H54 (cell line): ENCODE data around the gene HSD11B2.

Experiments used
- DNase-seq: peaks from one replicate; pipeline ENCODE4 v3.0.0; 2011; ENCODE audit warnings: low spot score, mixed read lengths; ENCODE audit not compliant: insufficient read length
- FAIRE-seq: peaks from 3 replicates; lab custom pipeline; 2011; peaks lifted over from hg19 to GRCh38; lab: Jason Lieb, UNC
- POLR2A ChIP-seq: IDR thresholded peaks from 2 replicates; pipeline ENCODE4 v1.6.1; 2011; ENCODE audit warnings: low read depth, mild to moderate bottlenecking, low read length

HSD11B2 gene

GRCh38 chr16:67429053-67429798 lies 1.7 kb upstream of the HSD11B2 start:
- DNase-seq, result no peak
- no peak for TF ChIP-seq POLR2A
- no peak for FAIRE-seq

DNA sequence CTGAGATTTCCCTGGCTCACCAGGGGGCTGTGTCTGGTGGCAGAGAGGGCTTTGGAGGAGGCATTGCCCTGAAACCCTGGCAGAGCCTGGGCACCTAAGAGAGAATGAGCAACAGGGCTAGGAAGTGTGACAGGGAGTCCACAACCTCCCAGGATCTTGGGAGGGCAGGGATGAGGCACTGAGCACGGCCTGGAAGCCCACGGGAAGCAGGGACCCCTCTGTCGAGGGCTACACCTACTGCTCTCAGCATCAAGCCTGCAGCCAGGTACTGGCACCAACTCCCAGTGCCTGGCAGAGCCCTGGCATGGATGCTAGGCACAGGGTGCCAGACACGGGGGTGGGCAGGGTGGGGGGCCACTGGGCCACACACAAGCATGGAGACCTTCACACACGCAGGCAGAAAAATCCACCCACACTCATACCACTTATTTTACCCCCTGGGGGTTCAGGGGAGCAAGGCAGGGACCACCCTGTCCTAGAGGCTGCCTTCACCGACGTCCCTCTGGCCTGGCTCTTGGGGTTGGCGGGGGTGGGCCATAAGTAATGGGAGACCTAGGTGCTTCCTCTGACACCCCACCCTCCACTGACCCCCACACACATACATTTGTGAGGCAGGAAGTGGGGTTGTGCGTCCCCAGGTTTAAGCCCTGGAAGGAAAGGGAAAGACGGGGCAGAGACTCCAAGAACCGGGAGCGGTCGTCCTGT lies 970 bp upstream of the HSD11B2 start:
- no peak for TF ChIP-seq POLR2A
- FAIRE-seq (no peak), DNase-seq (no peak)

- FAIRE-seq (no peak), DNase-seq (no peak)
- TF ChIP-seq POLR2A, result no peak
Measured at GRCh38 chr16:67430504-67430976, 381 bp upstream of the HSD11B2 start.

DNA sequence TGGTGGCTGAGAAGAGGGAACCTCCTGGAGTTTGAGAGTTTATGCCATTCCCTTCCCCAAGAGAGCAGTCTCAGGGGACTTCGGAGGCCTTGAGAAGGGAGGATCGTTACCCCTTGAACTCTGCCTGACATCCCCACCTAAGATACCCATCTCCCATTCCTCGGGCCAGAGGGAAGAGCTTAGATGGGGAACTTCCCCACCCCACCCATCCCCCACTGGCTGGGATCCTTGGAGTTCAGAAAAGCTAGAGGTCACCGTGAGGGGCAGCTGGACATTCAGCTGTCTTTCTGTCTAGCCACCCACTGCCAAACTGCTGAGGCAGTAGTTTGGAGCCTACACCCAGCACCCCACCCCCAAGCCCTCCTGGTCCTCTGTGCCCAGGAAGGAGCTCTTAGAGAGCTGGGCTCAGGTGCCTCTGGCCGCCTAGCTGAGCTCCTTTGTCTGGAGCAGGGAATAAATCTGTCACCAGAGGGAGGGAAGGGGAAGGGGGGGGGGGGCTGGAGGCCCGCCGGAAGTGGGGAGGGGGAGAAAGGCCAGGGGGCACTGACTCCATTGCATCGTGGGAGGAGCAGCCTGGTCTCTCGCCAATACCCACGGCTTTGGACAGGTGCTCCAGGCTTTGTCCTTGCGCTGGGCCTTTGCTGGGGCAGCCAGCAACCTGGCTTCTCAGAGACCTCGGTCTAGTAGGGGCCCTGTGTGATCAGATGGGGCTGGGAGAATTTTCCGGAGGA lies 1.0 kb downstream of the HSD11B2 start:
- FAIRE-seq (no peak), DNase-seq (no peak)
- TF ChIP-seq POLR2A, result no peak

DNA sequence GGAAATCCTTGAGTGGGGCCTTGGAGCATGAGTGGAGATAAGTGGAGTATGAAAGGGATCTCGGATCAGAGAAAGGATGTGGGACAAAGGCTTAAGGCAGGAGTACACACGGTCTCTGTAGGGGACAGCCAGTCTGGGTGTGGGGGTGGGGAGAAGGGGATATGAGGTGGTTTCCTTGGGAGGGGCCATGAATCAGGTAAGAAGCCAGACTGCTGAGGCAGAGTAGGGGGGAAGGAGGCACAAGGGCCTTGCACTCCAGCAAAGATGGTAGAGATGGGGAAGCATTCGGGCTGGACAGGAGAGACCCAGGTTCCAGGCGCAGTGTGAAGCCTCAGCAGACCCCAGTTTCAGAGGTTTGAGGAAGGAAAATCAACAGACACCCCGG lies 1.6 kb downstream of the HSD11B2 start:
- no peak for TF ChIP-seq POLR2A
- FAIRE-seq, result no peak
- no peak for DNase-seq

GRCh38 chr16:67433131-67433719 lies 2.3 kb downstream of the HSD11B2 start:
- FAIRE-seq, result no peak
- no peak for DNase-seq
- no peak for TF ChIP-seq POLR2A

DNA sequence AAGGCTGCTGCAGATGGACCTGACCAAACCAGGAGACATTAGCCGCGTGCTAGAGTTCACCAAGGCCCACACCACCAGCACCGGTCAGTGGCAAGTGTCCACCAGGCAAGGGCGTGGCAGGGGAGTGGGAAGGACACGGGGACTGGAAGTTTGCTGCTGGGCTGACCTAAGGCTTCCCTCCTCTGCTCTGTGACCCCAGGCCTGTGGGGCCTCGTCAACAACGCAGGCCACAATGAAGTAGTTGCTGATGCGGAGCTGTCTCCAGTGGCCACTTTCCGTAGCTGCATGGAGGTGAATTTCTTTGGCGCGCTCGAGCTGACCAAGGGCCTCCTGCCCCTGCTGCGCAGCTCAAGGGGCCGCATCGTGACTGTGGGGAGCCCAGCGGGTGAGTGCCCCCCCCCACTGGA lies 4.8 kb downstream of the HSD11B2 start:
- FAIRE-seq (no peak), DNase-seq (no peak)
- TF ChIP-seq POLR2A, result no peak

GRCh38 chr16:67436640-67437193 lies 5.8 kb downstream of the HSD11B2 start:
- no peak for FAIRE-seq
- no peak for TF ChIP-seq POLR2A
- DNase-seq, result no peak

- DNase-seq, result no peak
- FAIRE-seq, result no peak
- no peak for TF ChIP-seq POLR2A
Measured at GRCh38 chr16:67437513-67437912, 6.6 kb downstream of the HSD11B2 start.

DNA sequence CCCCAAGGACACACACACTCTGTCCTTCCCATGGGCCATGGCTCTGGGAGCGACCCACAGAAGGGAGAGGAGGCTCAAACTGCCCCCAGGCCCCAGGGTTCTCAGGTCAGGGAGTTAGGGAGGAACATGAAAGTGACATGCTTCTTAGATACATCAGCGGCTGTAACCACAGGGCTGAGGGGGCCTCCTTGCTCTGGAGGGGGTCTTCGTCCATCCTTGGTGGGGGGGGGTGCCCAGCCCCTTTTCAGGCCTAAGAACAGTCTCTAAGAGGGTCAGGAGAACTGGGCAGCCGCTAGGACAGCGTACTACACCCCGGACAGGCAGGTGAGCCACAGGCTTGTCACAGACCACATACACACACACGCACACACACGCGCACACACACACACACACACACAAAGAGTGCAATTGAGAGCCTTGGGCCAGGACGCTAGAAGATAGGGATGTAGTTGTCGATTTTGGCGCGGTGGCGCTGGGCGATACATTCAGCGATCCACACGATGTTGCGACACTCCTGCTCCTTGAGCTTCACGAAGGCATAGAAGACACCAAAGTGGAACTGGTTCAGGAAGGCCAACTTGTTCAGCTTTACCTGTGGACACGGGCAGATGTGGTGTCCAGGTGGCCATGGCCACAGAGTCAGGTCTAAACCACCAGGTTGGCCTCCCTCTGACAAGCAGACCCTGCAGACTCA lies 7.3 kb downstream of the HSD11B2 start:
- TF ChIP-seq POLR2A, result no peak
- no peak for FAIRE-seq
- DNase-seq, result no peak

GRCh38 chr16:67438824-67439393 lies 8.0 kb downstream of the HSD11B2 start:
- FAIRE-seq (no peak), DNase-seq (no peak)
- TF ChIP-seq POLR2A, result no peak

DNA sequence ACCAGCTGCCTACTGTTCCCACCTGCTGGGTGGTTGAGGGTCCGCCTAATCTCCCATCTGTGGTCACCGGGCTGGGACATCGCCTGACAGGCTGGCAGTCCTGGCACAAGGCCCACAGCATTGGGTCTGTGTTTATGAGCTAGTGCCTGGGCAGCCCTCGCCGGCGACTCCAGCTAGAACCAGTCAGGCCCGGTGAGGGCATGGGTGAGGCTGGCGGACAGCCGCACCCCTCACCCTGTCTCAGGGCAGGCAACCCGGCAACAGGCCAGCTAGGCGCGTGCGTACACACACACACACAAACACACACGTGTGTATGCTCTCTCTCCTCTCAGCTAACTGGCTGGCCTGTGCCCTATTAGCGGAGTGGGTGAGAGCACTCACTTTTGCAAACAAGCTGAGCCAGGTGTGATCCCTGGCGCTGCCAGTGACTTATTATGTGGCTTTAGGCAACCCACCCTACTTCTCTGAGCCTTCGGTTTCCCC lies 10.4 kb downstream of the HSD11B2 start:
- FAIRE-seq (no peak), DNase-seq (no peak)
- no peak for TF ChIP-seq POLR2A
